HepG2 (cell line): Measurements from ENCODE around the gene EPB41L4A. TPM values are rescaled to one million over a fixed set of nuclear protein-coding genes. Genes with fewer than 3 reads are reported as not detected.

Experiments used
- ATAC-seq: fragments of 200-7000 bp; cut with Tn5 transposase; 3 replicates; pipeline ENCODE4 v1.9.1; 2020; ENCODE audit warnings: mild to moderate bottlenecking, moderate library complexity
- BruUV-seq: library from RNA; stranded (reverse); fragments of 400-500 nt; replicated peaks from 2 replicates; lab custom pipeline; 2021; lab: Mats Ljungman, UMichigan
- CTCF ChIA-PET: fragments of 300-600 bp; formaldehyde crosslinking; extraction: SDS; loops from one replicate; lab custom pipeline; 2021; ENCODE audit warnings: low total read pairs, inconsistent platforms, low intra/inter-chr PET ratio; lab: Yijun Ruan, JAX
- POLR2A ChIA-PET: fragments of 350-600 bp; sonication (Branson Sonifier 250); formaldehyde crosslinking; loops from one replicate; lab custom pipeline; 2020; ENCODE audit warnings: antibody characterized with exemption, inconsistent platforms; lab: Yijun Ruan, JAX
- DNase-seq: peaks from one replicate; pipeline ENCODE4 v3.0.0-alpha.2; 2015; ENCODE audit warnings: low spot score
- FAIRE-seq: peaks from 3 replicates; lab custom pipeline; 2011; peaks lifted over from hg19 to GRCh38; lab: Jason Lieb, UNC
- H2AFZ ChIP-seq: one replicate; pipeline ENCODE4 v1.6.1; 2011; ENCODE audit warnings: low read length, inconsistent platforms
- H3K27ac ChIP-seq: fragments of 300-600 bp; 3 replicates; pipeline ENCODE4 v1.8.0; 2011; ENCODE audit warnings: mixed run types, mild to moderate bottlenecking, mixed read lengths, low read length, inconsistent platforms; ENCODE audit not compliant: insufficient read depth; ENCODE audit errors: extremely low read length
- H3K27me3 ChIP-seq, 2 experiments: fragments of 200-600 bp in 1 of 2; 2 replicates in 1 of 2; 3 replicates in 1 of 2; pipeline versions ENCODE4 v1.6.0 to v1.8.0; 2011; ENCODE audit warnings: low read length in 2 of 2, mild to moderate bottlenecking in 2 of 2, moderate library complexity in 2 of 2, inconsistent platforms in 1 of 2; ENCODE audit not compliant: insufficient read depth in 2 of 2, control insufficient read depth in 1 of 2
- H3K36me3 ChIP-seq, 2 experiments: fragments of 200-600 bp in 1 of 2; replicated peaks in 1 of 2; 2 replicates in 1 of 2; 3 replicates in 1 of 2; pipeline versions ENCODE4 v1.5.1 to v1.8.0; 2011; ENCODE audit warnings: low read length in 2 of 2, inconsistent platforms in 1 of 2; ENCODE audit not compliant: insufficient read depth in 2 of 2, control insufficient read depth in 1 of 2
- H3K4me1 ChIP-seq: 2 replicates; pipeline ENCODE4 v1.5.1; 2012; ENCODE audit warnings: low read length, inconsistent platforms; ENCODE audit not compliant: insufficient read depth
- H3K4me2 ChIP-seq: 2 replicates; pipeline ENCODE4 v1.6.0; 2011; ENCODE audit warnings: low read depth, low read length, inconsistent platforms
- H3K4me3 ChIP-seq, 3 experiments: fragments of 200-600 bp in 1 of 3; sonication (generic), shearing (Covaris generic) in 1 of 3; replicated peaks in 1 of 3; 2 replicates each; pipeline ENCODE4 v1.5.1; 2011 to 2016; ENCODE audit warnings: low read length in 3 of 3, inconsistent platforms in 2 of 3, low read depth in 2 of 3, mild to moderate bottlenecking in 2 of 3, control low read depth in 1 of 3, mixed read lengths in 1 of 3; ENCODE audit not compliant: insufficient read depth in 1 of 3
- H3K79me2 ChIP-seq: one replicate; pipeline ENCODE4 v1.6.1; 2011; ENCODE audit warnings: low read length, inconsistent platforms; ENCODE audit not compliant: insufficient read depth
- H3K9ac ChIP-seq: 2 replicates; pipeline ENCODE4 v1.6.0; 2011; ENCODE audit warnings: mild to moderate bottlenecking, low read depth, low read length, inconsistent platforms; ENCODE audit not compliant: insufficient read depth
- H3K9me3 ChIP-seq: 2 replicates; pipeline ENCODE4 v1.5.1; 2012; ENCODE audit warnings: mild to moderate bottlenecking, low read length
- H4K20me1 ChIP-seq: 2 replicates; pipeline ENCODE4 v1.6.0; 2011; ENCODE audit warnings: inconsistent platforms, mild to moderate bottlenecking, low read length, moderate library complexity; ENCODE audit not compliant: insufficient read depth
- AGO2 ChIP-seq: fragments of 200-400 bp; formaldehyde crosslinking; optimal IDR thresholded peaks from 2 replicates; pipeline ENCODE3; 2017; ENCODE audit warnings: mild to moderate bottlenecking, low read depth, low read length, moderate library complexity
- CEBPG ChIP-seq: IDR thresholded peaks from 2 replicates; pipeline ENCODE4 v1.6.1; 2016
- FOXA1 ChIP-seq, 2 experiments: fragments of 450-650 bp in 1 of 2; sonication (generic) in 1 of 2; formaldehyde crosslinking in 1 of 2; IDR thresholded peaks; 2 replicates each; pipeline versions ENCODE4 v1.4.0 to v1.6.1; 2016 to 2020; ENCODE audit warnings: missing genetic modification reagents in 1 of 2
- HNF4A ChIP-seq: sonication (generic); formaldehyde crosslinking; IDR thresholded peaks from 2 replicates; pipeline ENCODE4 v1.4.0; 2020; ENCODE audit warnings: missing genetic modification reagents
- MAZ ChIP-seq, 2 experiments: sonication (generic) in 1 of 2; formaldehyde crosslinking in 1 of 2; IDR thresholded peaks; 2 replicates each; pipeline versions ENCODE4 v1.5.0 to v1.6.1; 2012 to 2020; ENCODE audit warnings: low read depth in 2 of 2, mild to moderate bottlenecking in 2 of 2, borderline replicate concordance in 1 of 2, improper control_type of control experiment in 1 of 2, low read length in 1 of 2, missing genetic modification reagents in 1 of 2, moderate library complexity in 1 of 2
- PTBP1 ChIP-seq: fragments of 200-400 bp; formaldehyde crosslinking; IDR thresholded peaks from 2 replicates; pipeline ENCODE4 v1.6.1; 2018; ENCODE audit warnings: low read length, low read depth; ENCODE audit not compliant: poor library complexity, severe bottlenecking
- SYNCRIP ChIP-seq: fragments of 200-400 bp; formaldehyde crosslinking; IDR thresholded peaks from 2 replicates; pipeline ENCODE4 v1.6.1; 2018; ENCODE audit warnings: mild to moderate bottlenecking, low read depth, low read length; ENCODE audit not compliant: insufficient read depth
- TRIM22 ChIP-seq: fragments of 450-650 bp; IDR thresholded peaks from 2 replicates; pipeline ENCODE4 v1.6.1; 2017
- XRCC5 ChIP-seq: fragments of 200-400 bp; formaldehyde crosslinking; optimal IDR thresholded peaks from 2 replicates; pipeline ENCODE3; 2017; ENCODE audit warnings: mild to moderate bottlenecking, low read length
- YY1 ChIP-seq: IDR thresholded peaks from 2 replicates; pipeline ENCODE4 v1.6.1; 2011; ENCODE audit warnings: low read length, low read depth, moderate library complexity, mild to moderate bottlenecking; ENCODE audit not compliant: insufficient read depth, insufficient replicate concordance
- ZNF121 ChIP-seq: sonication (generic); formaldehyde crosslinking; IDR thresholded peaks from 2 replicates; pipeline ENCODE4 v1.5.0; 2020; ENCODE audit warnings: mild to moderate bottlenecking, missing genetic modification reagents
- ZNF746 ChIP-seq: sonication (generic); formaldehyde crosslinking; IDR thresholded peaks from 2 replicates; pipeline ENCODE4 v1.8.0; 2022; ENCODE audit warnings: mild to moderate bottlenecking, missing genetic modification reagents
- ZNF775 ChIP-seq: sonication (generic); formaldehyde crosslinking; IDR thresholded peaks from 2 replicates; pipeline ENCODE4 v1.4.0; 2020; ENCODE audit warnings: missing genetic modification reagents, mild to moderate bottlenecking, moderate library complexity, borderline replicate concordance
- ZNF83 ChIP-seq: sonication (generic); formaldehyde crosslinking; IDR thresholded peaks from 2 replicates; pipeline ENCODE4 v1.4.0; 2020; ENCODE audit warnings: missing genetic modification reagents, mild to moderate bottlenecking, borderline replicate concordance
- WGBS: methylation state at CpG from one replicate; pipeline ENCODE4 v1.1.6; 2017; ENCODE audit warnings: low lambda C conversion rate; 5-methylcytosine and 5-hydroxymethylcytosine counted together
- in situ Hi-C: cut with HindIII; loops from 2 replicates; pipeline ENCODE4 v1.10.0; 2017; ENCODE audit warnings: low pct_unique_long_range_greater_than_20kb; ENCODE audit not compliant: extremely low pct_ligation_motif_present
- intact Hi-C: fragments of 100-400 bp; cut with micrococcal nuclease; formaldehyde crosslinking; loops from one replicate; pipeline ENCODE4 v1.10.0; 2022; ENCODE audit not compliant: unreplicated experiment
- polyA plus RNA-seq, 8 experiments: library from polyadenylated mRNA; depleted of rRNA in 3 of 8; stranded (reverse) in 7 of 8; unstranded in 1 of 8; fragments of >200 nt; fragmentation: Illumina TruSeq in 4 of 8; extraction: Trizol in 4 of 8; gene quantifications; 2 replicates each; pipeline versions ENCODE4 v1.2.1 to v1.2.3, GENCODE V29; 2011 to 2016; ENCODE audit warnings: low read depth in 4 of 8, missing spikeins in 1 of 8, mixed read lengths in 1 of 8; ENCODE audit not compliant: insufficient read depth in 1 of 8
- total RNA-seq, 5 experiments: library from RNA; depleted of rRNA; stranded (reverse); fragments of >200 nt; fragmentation: Illumina TruSeq; extraction: Trizol; gene quantifications; 2 replicates each; pipeline ENCODE4 v1.2.3, GENCODE V29; 2016; ENCODE audit warnings: low read depth in 1 of 5
- TF ChIP-seq, protein P1 (sequence below): IDR thresholded peaks from 2 replicates; pipeline ENCODE4 v1.6.1; 2016; ENCODE audit warnings: missing compliant biosample characterization, missing genetic modification reagents, borderline replicate concordance

Gene EPB41L4A
- total and polyA plus RNA-seq, 2 of the 13 experiments (the other 11 are each of a cell fraction or from before 2014, with no cell fraction given): 0.07 TPM; not detected in 1

GRCh38 chr5:112312295-112313275, 106.5 kb downstream of the EPB41L4A start:
- intact Hi-C loops: no loop called here
- ChIA-PET POLR2A (no interaction called here), CTCF (no interaction called here)
- Histone ChIP-seq H3K9ac (no peak overlapping the region), H3K4me2 (no peak overlapping the region), H3K27ac (no peak overlapping the region), H3K4me3 (no peak overlapping the region), H3K27me3 (no peaks in the 10 kb centered on the region; a peak in 2 of 5 replicates), H4K20me1 (no peaks in the 10 kb centered on the region), H3K4me1 (no peaks in the 10 kb centered on the region), H3K9me3 (no peaks in the 10 kb centered on the region), H3K79me2 (no peaks in the 10 kb centered on the region), H3K36me3 (no peaks in the 10 kb centered on the region), H2AFZ (no peak overlapping the region)
- 12% methylated on average over 4 of the region's 4 CpGs for WGBS
- ATAC-seq: no peak
- DNase-seq: no peak
- no TSS peak for BruUV-seq
- in situ Hi-C loops: no loop called here
- TF ChIP-seq HNF4A (CRISPR knock-in tag): no peak
- no peak for TF ChIP-seq ZNF121
- FAIRE-seq: no peak

DNA sequence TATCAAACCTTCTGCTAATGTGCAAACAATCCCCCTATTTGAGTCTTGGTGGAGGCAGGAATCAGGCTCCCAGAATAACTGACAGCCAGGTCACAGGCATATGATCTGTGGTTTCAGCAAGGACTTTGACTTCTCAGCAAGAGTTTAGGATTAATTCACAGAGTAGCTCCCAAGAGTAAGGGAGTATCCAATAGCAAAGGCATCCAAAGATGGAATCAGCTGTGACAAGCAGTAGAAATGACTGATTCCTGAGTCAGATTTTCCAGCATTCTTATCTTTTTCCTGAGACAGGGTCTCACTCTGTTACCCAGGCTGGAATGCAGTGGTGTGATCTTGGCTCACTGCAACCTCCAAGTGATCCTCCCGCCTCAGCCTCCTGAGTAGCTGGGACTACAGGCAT, 108.3 kb downstream of the EPB41L4A start:
- no peaks in the 10 kb centered on the region for H3K79me2 ChIP-seq
- CTCF ChIA-PET: no interaction called here
- no TSS peak for BruUV-seq
- intact Hi-C loops: no loop called here
- H4K20me1 ChIP-seq: no peaks in the 10 kb centered on the region
- no peak overlapping the region for H3K27ac ChIP-seq
- H3K27me3 ChIP-seq: no peaks in the 10 kb centered on the region; a peak in 2 of 5 replicates
- in situ Hi-C loops: no loop called here
- no peak overlapping the region for H3K4me2 ChIP-seq
- no peak overlapping the region for H3K9ac ChIP-seq
- no peak overlapping the region for H2AFZ ChIP-seq
- H3K4me3 ChIP-seq: no peak overlapping the region
- FAIRE-seq (no peak), ATAC-seq (no peak), DNase-seq (no peak)
- POLR2A ChIA-PET: no interaction called here
- H3K4me1 ChIP-seq: no peaks in the 10 kb centered on the region
- no peaks in the 10 kb centered on the region for H3K9me3 ChIP-seq
- 45% methylated on average over 1 of the region's 1 CpG for WGBS
- H3K36me3 ChIP-seq: no peaks in the 10 kb centered on the region
- no peak for TF ChIP-seq ZNF775
- no peak for TF ChIP-seq FOXA1 (IDR thresholded peaks at IDR 0.05)
- no peak for TF ChIP-seq FOXA1 (CRISPR knock-in tag; IDR thresholded peaks at IDR 0.05)
- TF ChIP-seq ZNF83: no peak
- TF ChIP-seq TRIM22: no peak
- no peak for TF ChIP-seq SYNCRIP
- no peak for TF ChIP-seq ZNF746
- TF ChIP-seq AGO2: no peak
- no peak for TF ChIP-seq YY1
- no peak for TF ChIP-seq MAZ (IDR thresholded peaks at IDR 0.05; ENCODE audit: borderline replicate concordance, low read depth, low read length)
- TF ChIP-seq MAZ (CRISPR knock-in tag; IDR thresholded peaks at IDR 0.05; ENCODE audit: low read depth): no peak
- no peak for TF ChIP-seq XRCC5
- no peak for TF ChIP-seq PTBP1
- TF ChIP-seq, protein P1, sequence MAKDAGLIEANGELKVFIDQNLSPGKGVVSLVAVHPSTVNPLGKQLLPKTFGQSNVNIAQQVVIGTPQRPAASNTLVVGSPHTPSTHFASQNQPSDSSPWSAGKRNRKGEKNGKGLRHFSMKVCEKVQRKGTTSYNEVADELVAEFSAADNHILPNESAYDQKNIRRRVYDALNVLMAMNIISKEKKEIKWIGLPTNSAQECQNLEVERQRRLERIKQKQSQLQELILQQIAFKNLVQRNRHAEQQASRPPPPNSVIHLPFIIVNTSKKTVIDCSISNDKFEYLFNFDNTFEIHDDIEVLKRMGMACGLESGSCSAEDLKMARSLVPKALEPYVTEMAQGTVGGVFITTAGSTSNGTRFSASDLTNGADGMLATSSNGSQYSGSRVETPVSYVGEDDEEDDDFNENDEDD (CRISPR knock-in tag): no peak
- TF ChIP-seq CEBPG (CRISPR knock-in tag): no peak
